Measurements from ENCODE around the gene DTNBP1.

Gene DTNBP1

DNA sequence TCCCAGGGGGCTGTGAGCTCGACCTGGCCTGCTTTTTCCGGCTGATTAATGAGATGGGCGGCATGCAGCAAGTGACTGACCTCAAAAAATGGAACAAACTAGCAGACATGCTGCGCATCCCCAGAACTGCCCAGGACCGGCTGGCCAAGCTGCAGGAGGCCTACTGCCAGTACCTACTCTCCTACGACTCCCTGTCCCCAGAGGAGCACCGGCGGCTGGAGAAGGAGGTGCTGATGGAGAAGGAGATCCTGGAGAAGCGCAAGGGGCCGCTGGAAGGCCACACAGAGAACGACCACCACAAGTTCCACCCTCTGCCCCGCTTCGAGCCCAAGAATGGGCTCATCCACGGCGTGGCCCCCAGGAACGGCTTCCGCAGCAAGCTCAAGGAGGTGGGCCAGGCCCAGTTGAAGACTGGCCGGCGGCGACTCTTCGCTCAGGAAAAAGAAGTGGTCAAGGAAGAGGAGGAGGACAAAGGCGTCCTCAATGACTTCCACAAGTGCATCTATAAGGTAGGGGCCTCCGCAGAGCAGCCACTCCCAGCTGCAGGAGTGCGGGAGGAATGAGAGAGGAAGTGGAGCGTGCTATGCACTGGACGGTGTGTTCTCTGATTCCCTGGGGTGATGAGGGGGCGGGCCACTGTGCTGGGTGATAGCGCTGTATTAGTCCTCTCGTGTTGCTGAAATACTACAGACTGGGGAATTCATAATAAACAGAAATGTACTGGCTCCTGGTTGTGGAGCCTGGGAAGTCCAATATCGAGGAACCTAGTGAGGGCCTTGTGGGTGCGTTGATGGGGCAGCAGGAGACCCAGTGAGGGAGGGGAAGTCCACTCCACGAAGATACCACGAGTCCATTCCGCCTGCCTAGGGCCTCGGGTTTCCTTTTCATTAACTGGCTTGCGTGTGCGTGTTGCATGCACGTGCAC, 161.7 kb downstream of the DTNBP1 start:
- no peak for DNase-seq (ENCODE audit: low read depth)

DNA sequence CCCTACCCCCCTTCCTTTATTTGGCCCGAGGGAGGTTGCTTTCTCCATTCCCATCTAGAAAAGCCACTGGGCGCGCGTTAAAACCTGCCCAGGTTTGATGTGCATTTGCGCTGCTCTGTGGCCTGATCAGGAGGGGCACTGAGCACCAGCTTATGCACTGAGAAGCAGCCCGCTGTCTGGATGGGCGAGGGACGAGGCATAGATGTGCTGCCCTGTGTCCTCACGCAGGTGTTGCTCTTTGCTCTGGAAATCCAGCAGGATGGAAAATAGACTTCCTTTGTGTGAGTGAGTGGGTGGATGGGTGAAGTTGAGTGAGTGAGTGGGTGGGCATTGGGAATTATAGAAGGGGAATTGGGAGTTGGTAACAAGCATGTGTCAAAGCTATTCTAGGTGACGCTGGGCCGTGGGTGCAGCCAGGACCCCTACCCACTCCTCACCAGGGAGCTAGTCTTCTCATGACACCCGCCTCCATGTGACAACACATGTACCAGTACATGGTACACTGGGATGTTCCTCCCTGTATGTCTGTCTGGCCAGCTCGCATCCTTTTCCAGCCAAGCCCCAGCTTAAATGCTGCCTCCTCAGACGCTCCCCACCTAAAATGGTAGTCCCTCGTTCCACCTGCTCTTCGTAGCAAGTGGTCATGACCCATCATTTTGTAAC, 162.6 kb downstream of the DTNBP1 start:
- no peak for DNase-seq (ENCODE audit: low read depth)

DNA sequence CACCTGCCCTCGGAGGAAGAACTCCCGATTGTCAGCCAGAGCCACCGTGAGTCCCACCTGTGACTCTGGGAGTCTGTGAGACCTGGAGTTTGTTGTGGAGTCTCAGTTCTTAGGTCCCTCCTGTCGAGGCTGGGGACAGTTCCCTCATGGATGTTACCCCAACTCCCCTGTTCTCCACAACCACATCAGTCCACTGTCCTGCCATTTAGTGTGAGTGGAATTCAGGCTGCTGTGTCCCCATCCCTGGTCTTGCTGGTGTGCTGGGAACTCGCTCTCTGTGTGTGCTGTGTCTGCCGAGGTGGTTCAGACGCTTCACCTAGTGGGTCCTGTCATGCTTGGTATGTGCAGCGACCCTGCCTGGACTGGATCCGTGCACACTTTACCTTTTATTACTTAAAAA, 163.2 kb downstream of the DTNBP1 start:
- DNase-seq (ENCODE audit: low read depth): no peak

DNA sequence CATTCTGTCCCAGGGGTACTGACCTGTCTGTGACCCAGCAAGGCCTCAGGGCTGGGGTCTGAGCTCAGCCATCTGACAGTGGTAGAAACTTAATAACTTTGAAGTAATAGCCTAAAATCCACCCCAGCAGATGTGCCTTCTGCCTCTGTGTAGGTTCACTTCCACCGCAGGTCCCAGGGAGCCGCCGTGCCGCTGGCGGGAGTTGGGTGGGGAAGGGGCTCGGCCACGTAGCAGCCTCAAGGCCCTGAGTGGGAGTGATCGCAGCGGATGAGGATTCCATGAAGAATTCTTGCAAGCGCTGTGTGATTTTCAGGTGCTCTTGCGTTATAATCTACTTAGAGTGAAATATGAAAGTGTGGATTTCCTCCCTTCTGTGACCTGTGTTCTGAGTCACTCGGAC, 163.7 kb downstream of the DTNBP1 start:
- DNase-seq (ENCODE audit: low read depth): no peak

DNA sequence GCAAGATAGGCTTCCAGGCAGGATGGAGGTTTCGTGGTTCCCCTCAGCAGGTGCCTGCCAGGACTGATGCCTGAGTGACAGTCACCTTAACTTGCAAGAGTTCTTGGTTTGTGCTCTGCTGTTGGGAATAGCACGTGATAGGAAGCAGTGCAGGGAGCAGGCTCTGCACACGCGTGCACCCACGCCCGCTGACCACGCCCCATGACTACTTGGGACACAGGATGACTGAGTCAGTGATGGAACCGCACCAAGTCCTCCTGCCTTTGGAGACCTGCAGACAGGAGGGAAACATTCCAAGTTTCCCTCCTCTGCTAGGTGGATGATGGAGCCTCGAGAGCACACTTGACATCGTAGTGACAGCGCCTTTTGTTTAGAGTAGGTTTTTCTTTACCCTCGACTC, 164.2 kb downstream of the DTNBP1 start:
- DNase-seq (ENCODE audit: low read depth): no peak

DNA sequence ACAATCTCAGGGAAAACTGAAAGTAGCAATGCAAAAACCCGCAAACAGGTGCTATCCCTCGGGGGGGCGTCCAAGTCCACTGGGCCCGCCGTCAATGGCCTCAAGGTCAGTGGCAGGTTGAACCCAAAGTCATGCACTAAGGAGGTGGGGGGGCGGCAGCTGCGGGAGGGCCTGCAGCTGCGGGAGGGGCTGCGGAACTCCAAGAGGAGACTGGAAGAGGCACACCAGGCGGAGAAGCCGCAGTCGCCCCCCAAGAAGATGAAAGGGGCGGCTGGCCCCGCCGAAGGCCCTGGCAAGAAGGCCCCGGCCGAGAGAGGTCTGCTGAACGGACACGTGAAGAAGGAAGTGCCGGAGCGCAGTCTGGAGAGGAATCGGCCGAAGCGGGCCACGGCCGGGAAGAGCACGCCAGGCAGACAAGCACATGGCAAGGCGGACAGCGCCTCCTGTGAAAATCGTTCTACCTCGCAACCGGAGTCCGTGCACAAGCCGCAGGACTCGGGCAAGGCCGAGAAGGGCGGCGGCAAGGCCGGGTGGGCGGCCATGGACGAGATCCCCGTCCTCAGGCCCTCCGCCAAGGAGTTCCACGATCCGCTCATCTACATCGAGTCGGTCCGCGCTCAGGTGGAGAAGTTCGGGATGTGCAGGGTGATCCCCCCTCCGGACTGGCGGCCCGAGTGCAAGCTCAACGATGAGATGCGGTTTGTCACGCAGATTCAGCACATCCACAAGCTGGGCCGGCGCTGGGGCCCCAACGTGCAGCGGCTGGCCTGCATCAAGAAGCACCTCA, 166.3 kb downstream of the DTNBP1 start:
- DNase-seq (ENCODE audit: low read depth): no peak

DNA sequence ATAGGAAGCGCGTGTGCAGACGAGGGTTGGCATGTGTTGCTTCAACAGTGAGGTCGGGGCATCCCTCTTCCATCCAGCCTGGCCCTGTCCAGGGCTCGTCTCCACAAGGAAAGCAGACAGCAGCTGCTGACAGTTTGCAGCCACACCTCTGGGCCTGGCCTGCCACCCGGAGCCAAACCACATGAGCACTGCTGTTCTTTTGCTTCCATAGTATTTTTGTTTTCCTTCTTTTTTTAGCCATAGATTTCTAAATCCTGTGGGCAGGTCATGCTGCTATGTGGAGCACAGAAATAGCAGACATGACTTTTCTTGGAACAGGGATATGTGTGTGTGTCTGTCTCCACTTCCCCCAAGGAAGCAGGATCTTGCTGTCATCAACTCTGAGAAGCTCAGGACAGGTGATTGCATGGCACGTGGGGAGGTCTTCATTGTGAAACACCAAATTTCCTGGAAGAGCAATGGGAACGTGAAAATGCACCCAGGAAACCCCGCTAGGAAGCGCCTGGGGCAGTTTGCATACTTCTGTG, 167.4 kb downstream of the DTNBP1 start:
- no peak for DNase-seq (ENCODE audit: low read depth)

DNA sequence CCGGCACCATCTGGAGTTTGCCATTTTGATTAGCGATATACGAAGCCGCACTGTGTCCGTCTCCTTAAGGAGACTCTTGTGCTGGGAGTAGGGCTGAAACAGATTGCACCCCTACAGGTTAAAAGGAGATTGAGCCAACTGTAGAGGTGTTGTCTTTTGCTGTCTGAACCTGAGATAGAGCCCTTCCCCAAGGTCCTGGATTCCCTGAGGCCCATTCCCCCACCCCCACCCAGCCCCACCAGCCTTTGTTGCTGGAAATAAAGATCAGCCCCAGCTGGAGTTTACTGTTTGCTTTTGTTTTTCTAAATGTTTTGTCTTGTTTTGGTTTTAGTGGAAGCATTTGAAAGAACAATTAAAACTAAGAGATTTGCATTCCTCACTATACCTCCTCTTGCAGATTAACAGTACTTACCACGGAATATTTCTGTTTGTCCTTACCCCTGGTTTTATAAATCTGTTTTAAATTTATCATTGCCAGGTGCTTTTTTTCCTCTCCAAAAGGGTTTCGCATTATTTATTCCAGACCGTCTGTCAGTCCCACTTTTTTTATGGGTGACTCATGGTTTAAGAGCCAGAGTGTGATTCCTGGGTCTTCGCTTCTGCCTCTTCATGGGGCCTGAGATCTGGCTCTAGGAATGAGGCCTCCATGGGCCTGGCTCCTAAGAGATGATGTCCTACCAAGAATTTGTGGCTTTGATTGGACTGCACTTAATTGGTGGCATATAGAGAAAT, 169.2 kb downstream of the DTNBP1 start:
- no peak for DNase-seq (ENCODE audit: low read depth)

DNA sequence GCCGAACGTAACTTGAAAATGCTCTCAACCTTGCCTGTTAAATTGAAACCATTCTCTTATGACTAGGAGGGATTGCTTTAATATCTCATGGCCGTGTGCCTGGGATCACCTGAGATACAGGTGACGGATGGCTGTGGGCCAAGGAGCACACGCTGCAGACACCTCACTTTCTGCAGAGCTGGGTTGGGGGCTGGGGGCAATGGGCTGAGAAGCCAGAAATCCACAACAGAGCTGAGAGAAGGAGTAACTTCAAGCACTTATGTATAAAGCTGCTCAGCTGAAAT, 170.9 kb downstream of the DTNBP1 start:
- no peak for DNase-seq (ENCODE audit: low read depth)

DNA sequence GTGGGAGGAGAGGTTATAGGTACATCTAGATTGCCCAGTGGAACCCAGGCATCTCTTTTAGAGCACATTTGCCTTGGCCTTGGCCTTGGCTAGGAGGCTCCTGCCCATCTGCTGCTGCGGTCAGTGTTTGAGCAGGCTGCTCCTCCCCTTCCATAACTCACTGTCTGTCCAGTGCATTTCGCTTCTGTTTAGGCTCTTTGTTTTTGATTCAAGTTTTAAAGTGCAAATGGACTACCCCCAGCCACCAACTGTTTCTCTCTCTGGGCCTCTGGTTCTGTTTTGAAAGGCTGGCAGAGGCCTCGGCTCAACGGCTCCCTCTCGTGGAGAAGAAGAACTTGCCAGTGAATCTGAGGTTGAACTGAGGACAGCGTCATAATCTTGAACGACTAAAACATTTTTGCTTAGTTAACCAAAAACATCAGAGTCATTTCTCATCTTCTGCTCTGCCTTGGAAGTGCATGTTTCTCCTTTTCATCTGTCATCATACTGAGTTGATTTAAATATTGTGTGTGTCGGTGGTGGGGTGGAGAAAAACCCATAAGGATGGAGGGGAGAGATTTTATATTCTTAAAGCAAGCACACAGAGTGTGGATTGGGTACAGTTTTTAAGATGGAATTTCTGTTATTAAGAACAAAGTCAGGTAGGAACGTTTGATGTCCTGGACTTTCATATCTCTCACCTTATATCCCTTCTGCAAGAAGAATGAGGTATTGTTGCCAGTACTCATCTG, 171.4 kb downstream of the DTNBP1 start:
- DNase-seq (ENCODE audit: low read depth): peak; percentile 64

DNA sequence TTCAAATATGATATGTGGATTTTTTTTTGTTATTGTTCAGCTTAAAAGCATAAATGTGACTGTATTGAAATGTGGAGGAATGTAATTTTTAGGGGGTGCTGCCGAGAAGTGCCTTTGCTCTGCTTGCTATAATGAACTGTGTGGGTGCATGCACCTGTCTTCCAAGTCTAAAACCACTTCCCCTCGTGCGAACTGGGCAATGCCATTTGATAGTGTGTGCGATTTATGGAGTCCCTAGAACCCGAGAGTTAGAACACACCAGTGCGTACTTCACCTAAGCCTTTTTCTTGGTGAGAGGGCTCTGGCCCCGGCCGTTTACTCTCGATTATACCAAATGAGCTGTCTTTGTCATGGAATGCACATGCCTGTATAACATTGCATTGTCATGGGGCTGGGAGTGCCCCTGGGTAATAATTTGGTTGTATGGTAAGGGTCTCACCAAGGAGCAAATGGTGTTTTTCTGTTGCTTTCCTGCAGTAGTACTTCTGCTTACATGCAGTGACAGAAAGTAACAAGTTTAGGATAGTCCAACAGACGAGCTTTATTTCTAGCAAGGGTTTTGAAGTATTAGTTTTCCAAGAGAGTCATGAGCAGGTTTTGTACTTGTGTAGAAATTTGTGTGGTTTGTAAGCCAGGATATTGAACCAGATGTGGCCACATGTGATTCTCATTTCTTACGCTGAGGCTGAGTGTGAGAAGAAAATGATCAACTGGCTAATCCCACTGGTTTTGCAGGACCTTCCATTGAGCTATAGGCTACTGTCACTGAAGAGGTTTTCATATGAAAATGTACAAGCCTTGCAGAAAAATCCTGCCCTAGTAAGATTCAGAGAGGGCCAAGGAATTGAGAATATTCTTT, 172.4 kb downstream of the DTNBP1 start:
- DNase-seq (ENCODE audit: low read depth): no peak

DNA sequence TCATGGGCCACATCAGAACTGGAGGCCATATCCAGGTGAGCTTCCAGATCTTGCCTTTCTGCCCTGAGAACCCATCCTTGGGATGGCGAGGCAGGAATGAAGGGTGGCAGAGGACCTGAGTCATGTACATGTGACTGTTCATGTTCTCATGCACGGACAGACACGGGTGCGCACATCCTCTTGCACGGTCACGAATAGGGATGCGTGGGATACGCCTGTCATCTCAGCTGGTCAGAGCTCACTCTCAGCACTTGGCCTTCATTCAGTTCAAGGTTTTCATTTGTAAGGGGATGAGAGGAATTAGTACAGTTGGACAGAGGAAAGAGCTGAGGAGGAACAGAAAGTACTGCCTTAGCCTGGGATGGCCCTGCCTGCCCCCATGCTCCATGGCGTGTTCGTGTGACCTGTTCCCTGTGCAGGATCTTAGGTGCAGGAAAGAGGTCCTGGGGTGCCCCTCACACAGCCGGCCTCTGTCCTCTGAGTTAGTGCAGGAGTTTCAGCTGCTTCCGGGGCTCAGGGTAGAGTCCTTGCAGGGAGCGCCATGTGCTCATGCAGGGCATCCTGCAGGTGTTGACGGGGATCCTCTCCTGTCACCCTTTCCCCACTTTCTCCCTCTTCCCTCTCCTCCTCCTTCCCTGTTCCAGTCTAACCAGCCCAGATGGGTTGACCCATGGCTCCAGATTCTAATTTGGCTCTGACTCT, 173.4 kb downstream of the DTNBP1 start:
- no peak for DNase-seq (ENCODE audit: low read depth)

DNA sequence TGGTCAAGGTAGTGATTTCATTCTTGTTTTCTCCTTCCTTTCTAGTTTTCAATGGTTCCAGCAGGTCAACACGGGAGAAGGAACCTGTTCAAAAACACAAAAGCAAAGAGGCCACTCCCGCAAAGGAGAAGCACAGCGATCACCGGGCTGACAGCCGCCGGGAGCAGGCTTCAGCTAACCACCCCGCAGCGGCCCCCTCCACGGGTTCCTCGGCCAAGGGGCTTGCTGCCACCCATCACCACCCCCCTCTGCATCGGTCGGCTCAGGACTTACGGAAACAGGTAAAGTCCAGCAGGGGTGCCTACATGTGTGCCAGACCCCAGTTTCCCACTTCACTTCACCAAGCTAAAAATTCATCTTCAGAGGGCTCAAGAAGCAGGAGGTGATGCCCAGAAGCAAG, 175.6 kb downstream of the DTNBP1 start:
- no peak for DNase-seq (ENCODE audit: low read depth)

DNA sequence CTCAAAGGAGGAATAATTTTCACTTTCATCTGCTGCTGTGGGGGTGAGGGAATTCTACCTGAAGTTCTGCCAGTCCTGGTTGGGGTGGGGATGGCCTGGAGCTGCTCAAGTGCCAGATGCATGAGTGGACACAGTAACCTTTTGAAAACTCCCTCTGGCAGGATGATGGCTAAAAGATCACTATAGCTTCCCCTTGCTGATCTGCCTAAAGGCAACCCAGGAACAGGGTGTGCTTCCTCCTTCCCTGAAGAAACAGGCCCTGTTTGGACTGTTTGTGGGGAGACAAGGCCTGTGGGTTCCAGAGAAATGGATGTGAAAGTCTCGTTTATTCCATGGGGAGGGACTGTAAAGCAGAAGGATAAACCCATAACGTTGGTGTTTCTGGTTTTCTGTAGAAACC, 176.9 kb downstream of the DTNBP1 start:
- no peak for DNase-seq (ENCODE audit: low read depth)

DNA sequence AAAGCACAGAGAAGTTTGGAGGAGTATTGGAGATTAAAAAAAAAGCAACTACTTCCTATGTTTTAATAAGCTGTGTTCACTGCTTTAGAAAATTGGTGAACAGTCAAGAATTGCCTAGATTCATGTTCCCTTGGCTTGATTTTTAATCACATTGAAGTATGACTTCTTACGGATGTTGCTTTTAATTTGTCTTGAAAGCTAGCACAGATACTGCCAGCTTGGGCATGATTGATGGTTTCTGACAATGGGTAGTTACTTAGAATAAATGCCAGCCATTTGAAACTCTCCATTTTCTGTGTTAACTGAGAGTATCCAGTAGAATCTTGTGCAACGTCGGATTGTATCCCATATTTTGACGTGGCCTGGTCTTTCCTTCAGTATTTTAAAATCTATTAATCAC, 178.0 kb downstream of the DTNBP1 start:
- no peak for DNase-seq (ENCODE audit: low read depth)

DNA sequence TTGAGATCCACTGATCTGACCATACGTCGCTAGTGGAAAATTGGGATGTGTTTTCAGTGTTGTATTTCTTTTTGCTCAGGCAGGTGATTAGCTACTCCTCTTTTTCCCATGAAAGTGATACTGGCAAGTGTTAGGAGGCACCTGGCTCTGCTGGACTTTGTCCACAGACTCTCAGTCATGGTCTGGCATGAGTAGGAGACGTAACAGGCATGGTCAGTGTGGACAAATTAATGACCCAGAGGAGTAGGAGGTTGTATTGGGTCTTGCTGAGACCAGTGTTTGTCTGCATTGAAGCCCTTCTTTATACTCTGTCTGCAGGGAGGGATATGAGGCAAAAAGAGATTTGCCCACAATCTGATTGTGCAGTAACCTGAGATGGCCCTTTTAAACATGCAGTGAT, 178.7 kb downstream of the DTNBP1 start:
- DNase-seq (ENCODE audit: low read depth): no peak

DNA sequence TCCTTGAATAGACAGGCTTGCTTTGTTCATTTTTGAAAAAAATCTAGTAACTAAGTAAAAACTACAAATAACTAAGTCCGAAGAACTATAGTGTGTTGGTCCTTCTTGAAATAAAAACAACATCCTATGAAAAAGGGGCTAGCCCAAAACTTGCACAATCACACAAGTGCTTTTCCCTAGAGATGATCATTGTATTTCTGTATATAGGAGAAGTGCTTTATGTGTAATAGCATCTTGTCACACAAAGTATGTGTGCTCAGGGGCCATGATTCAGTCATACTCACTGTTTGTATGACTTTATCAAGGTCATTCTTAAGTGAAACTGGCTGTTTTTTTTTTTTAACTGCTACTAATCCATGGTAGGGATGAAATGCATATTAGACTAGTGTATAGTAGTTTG, 179.8 kb downstream of the DTNBP1 start:
- no peak for DNase-seq (ENCODE audit: low read depth)

DNA sequence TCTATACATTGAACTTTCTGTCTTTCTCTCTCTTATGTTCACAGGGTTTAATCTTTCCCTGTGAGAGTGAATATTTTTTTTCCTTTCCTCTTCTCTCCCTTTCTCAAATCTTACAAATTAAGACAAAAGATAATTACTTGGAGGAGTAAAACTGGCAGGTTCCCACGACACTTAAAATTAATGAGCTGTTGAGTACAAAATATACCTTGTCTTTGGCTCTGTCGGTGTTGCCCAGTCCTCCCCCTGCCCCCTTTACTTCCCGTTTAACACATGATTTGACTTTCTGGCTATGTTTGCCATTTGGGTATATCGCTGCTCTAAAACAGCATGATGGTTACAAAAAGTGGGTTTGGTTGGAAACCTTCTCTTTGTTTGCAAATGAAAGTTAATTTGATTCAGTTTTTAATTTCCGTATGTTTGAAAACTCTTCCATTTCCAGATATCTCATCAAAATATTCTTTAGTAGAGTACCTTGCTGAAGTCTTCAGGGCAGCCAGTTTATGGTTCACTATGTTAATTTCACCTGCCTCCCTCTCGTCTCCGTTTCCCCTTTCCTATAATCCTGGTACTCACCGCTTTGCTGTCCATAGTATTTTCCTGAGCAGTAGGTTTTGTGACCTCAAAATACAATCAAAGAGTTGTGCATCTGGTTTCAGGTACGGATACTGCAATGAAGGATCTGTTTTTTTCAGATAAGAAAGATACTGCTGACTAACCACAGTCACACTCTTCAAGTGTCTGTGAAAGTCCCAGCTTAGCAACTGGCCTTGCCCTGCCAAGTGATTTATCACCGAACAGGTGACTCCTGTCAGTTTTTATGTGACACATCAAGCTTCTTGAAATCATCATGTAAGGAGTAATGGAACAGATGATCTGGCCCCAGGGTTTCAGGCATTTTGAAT, 181.2 kb downstream of the DTNBP1 start:
- no peak for DNase-seq (ENCODE audit: low read depth)

DNA sequence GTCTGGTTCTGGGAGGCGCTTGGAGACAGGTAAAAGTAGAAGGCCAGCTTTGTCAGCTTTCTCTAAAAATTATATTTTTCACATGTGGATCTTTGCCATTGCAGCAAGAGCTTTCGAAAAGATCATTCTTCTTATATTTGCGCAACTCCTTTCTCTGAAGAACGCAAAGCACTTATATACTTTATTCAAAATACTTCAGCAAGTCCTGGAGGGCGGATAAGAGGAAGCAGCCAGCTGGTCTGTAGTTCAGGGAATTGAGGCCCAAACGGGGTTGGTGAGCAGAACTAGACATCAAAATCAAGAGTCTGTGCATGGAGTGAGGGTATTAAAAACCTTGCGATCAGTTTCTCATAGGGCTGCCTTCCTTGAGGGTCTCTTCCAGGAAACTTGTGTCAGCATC, 182.3 kb downstream of the DTNBP1 start:
- DNase-seq (ENCODE audit: low read depth): no peak

All from activated T-cell treated with anti-CD3 and anti-CD28 coated beads for 24 hours (primary cell).